ENCODE data around the gene CDCA7L.

Gene CDCA7L

GRCh38 chr7:21945454-21946221 is at the start of gene CDCA7L:
CDCA7L (minus strand) TSS chr7:21945899; CDS start chr7:21945804, 95 bp downstream.
- peak; percentile 74 for DNase-seq (ENCODE audit: low spot score)

- DNase-seq (ENCODE audit: low spot score): no peak
These were observed 40.4 kb upstream of the CDCA7L start for GRCh38 chr7:21986096-21986495.

- DNase-seq (ENCODE audit: low spot score): no peak
These were observed 38.3 kb upstream of the CDCA7L start for GRCh38 chr7:21984042-21984441.

- DNase-seq (ENCODE audit: low spot score): no peak
These were observed 37.4 kb upstream of the CDCA7L start for GRCh38 chr7:21983056-21983455.

GRCh38 chr7:21981524-21981923 is 35.8 kb upstream of the CDCA7L start:
- DNase-seq (ENCODE audit: low spot score): no peak

- DNase-seq (ENCODE audit: low spot score): no peak
These were observed 35.3 kb upstream of the CDCA7L start for GRCh38 chr7:21980926-21981500.

GRCh38 chr7:21972397-21972784 is 26.7 kb upstream of the CDCA7L start:
- DNase-seq (ENCODE audit: low spot score): no peak

GRCh38 chr7:21971780-21972396 is 26.2 kb upstream of the CDCA7L start:
- DNase-seq (ENCODE audit: low spot score): no peak

GRCh38 chr7:21969822-21970221 is 24.1 kb upstream of the CDCA7L start:
- no peak for DNase-seq (ENCODE audit: low spot score)

- no peak for DNase-seq (ENCODE audit: low spot score)
These were observed 21.9 kb upstream of the CDCA7L start for GRCh38 chr7:21967598-21968003.

- no peak for DNase-seq (ENCODE audit: low spot score)
These were observed 20.6 kb upstream of the CDCA7L start for GRCh38 chr7:21966271-21966670.

GRCh38 chr7:21965291-21965690 is 19.6 kb upstream of the CDCA7L start:
- no peak for DNase-seq (ENCODE audit: low spot score)

GRCh38 chr7:21962677-21963076 is 17.0 kb upstream of the CDCA7L start:
- no peak for DNase-seq (ENCODE audit: low spot score)

GRCh38 chr7:21960922-21961321 is 15.2 kb upstream of the CDCA7L start:
- no peak for DNase-seq (ENCODE audit: low spot score)

GRCh38 chr7:21959387-21959776 is 13.7 kb upstream of the CDCA7L start:
- DNase-seq (ENCODE audit: low spot score): no peak

GRCh38 chr7:21953781-21954180 is 8.1 kb upstream of the CDCA7L start:
- no peak for DNase-seq (ENCODE audit: low spot score)

- DNase-seq (ENCODE audit: low spot score): no peak
These were observed 3.3 kb upstream of the CDCA7L start for GRCh38 chr7:21948887-21949540.

GRCh38 chr7:21948364-21948763 is 2.7 kb upstream of the CDCA7L start:
- DNase-seq (ENCODE audit: low spot score): no peak

GRCh38 chr7:21947946-21948345 is 2.2 kb upstream of the CDCA7L start:
- no peak for DNase-seq (ENCODE audit: low spot score)

- no peak for DNase-seq (ENCODE audit: low spot score)
These were observed 1.4 kb upstream of the CDCA7L start for GRCh38 chr7:21947056-21947455.

GRCh38 chr7:21946222-21946709 is 567 bp upstream of the CDCA7L start:
- DNase-seq (ENCODE audit: low spot score): no peak

- DNase-seq (ENCODE audit: low spot score): peak; percentile 50
These were observed 864 bp downstream of the CDCA7L start for GRCh38 chr7:21944616-21945453.
